ENCODE results near the gene RSPH10B.
"Not testable (repeated sequence)": the region's sequence is repeated elsewhere in the genome, so short reads cannot be mapped to it uniquely, and the experiment has no call there.

- not testable (repeated sequence) for TF ChIP-seq CTCF, EP300, POLR2AphosphoS5 (IDR thresholded peaks at IDR 0.05)
Observed at GRCh38 chr7:5987061-5987460, 16.6 kb upstream of the RSPH10B start.
